PC-3 (cell line): ENCODE results near the gene CAMTA1.

ENCODE experiments used
- CTCF ChIP-seq: fragments of 300-600 bp; sonication (generic); conservative IDR thresholded peaks from 2 replicates; pipeline ENCODE4 v1.5.1; 2017; ENCODE audit warnings: antibody characterized with exemption, low read depth, mild to moderate bottlenecking, low read length
- EZH2 ChIP-seq: fragments of 300-600 bp; sonication (generic); IDR thresholded peaks from one replicate; pipeline ENCODE4 v1.6.1; 2017; ENCODE audit warnings: antibody characterized with exemption, mild to moderate bottlenecking, low read length; ENCODE audit not compliant: unreplicated experiment
- EZH2phosphoT487 ChIP-seq: fragments of 300-600 bp; sonication (generic); IDR thresholded peaks from 2 replicates; pipeline ENCODE4 v1.6.1; 2018; ENCODE audit warnings: mild to moderate bottlenecking, antibody characterized with exemption, low read length, borderline replicate concordance

GRCh38 chr1:6963912-6964307 is 178.7 kb downstream of the CAMTA1 start:
- TF ChIP-seq EZH2, result no peak
- TF ChIP-seq CTCF, result no peak
- TF ChIP-seq EZH2phosphoT487, result no peak
